ENCODE data around the gene PRSS36. TPM values are rescaled to one million over a fixed set of nuclear protein-coding genes. Genes with fewer than 3 reads are reported as not detected.
A peak's percentile ranks its signal among the peaks of the same experiment; 100 is the strongest.
"Not testable (repeated sequence)": the region's sequence is repeated elsewhere in the genome, so short reads cannot be mapped to it uniquely, and the experiment has no call there.

Gene PRSS36
- under 1 TPM; 0.19 TPM for total RNA-seq

- H3K4me3 Mint-ChIP-seq: no peak within 1 kb of the TSS
- DNase-seq: no peak
- H3K27me3 Mint-ChIP-seq (ENCODE audit: low read depth): no peaks in the 10 kb centered on the region
- H3K4me1 Mint-ChIP-seq (ENCODE audit: low read depth): no peaks in the 10 kb centered on the region
- ATAC-seq (replicated peaks in 1 of 2): no peak
- no peak within 1 kb of the TSS for H3K27ac Mint-ChIP-seq
- no peaks in the 10 kb centered on the region for H3K9me3 Mint-ChIP-seq
- H3K36me3 Mint-ChIP-seq (ENCODE audit: insufficient read depth in 2 of 2): no peaks in the 10 kb centered on the region
Measured at GRCh38 chr16:31149894-31150890, at the start of gene PRSS36. PRSS36 (minus strand) TSS chr16:31150066; CDS start chr16:31150035, 31 bp downstream.

- DNase-seq: no peak
- Mint-ChIP-seq H3K36me3 (ENCODE audit: insufficient read depth in 2 of 2) (peaks cover 9 to 33% of the 10 kb centered on the region in 2 donors), H3K27ac (peak overlapping the region; percentile 72), H3K4me3 (peak overlapping the region; percentile 1 to 6), H3K4me1 (ENCODE audit: low read depth) (peaks cover 82% of the 10 kb centered on the region), H3K9me3 (no peaks in the 10 kb centered on the region), H3K27me3 (ENCODE audit: low read depth) (no peaks in the 10 kb centered on the region)
- ATAC-seq (replicated peaks in 1 of 2): no peak
Measured at GRCh38 chr16:31199430-31200041, 49.7 kb upstream of the PRSS36 start.

- Mint-ChIP-seq H3K36me3 (ENCODE audit: insufficient read depth in 2 of 2) (peaks cover 13 to 41% of the 10 kb centered on the region in 2 donors), H3K27ac (peak overlapping the region; percentile 80), H3K4me1 (ENCODE audit: low read depth) (peaks cover 87% of the 10 kb centered on the region), H3K9me3 (no peaks in the 10 kb centered on the region), H3K27me3 (ENCODE audit: low read depth) (no peaks in the 10 kb centered on the region), H3K4me3 (no peak overlapping the region)
- ATAC-seq (replicated peaks in 1 of 2) (no peak), DNase-seq (peak in 1 of 2 donors; percentile 35)
Measured at GRCh38 chr16:31198207-31198882, 48.5 kb upstream of the PRSS36 start.

GRCh38 chr16:31196324-31197088 is 46.6 kb upstream of the PRSS36 start:
- peak in 1 of 2 donors; percentile 41 for DNase-seq
- Mint-ChIP-seq H3K27me3 (ENCODE audit: low read depth) (no peaks in the 10 kb centered on the region), H3K4me3 (no peak overlapping the region), H3K36me3 (ENCODE audit: insufficient read depth in 2 of 2) (peaks cover 18 to 58% of the 10 kb centered on the region in 2 donors), H3K4me1 (ENCODE audit: low read depth) (peaks cover 90% of the 10 kb centered on the region), H3K9me3 (no peaks in the 10 kb centered on the region), H3K27ac (peak overlapping the region; percentile 78)
- peak in 1 of 2 donors; percentile 3 for ATAC-seq (replicated peaks in 1 of 2)

GRCh38 chr16:31195861-31196260 is 46.0 kb upstream of the PRSS36 start:
- Mint-ChIP-seq H3K27ac (peak overlapping the region; percentile 78), H3K4me1 (ENCODE audit: low read depth) (peaks cover 90% of the 10 kb centered on the region), H3K36me3 (ENCODE audit: insufficient read depth in 2 of 2) (peaks cover 23 to 65% of the 10 kb centered on the region in 2 donors)
- DNase-seq; H3K27me3 Mint-ChIP-seq (ENCODE audit: low read depth); H3K4me3 Mint-ChIP-seq; ATAC-seq (replicated peaks in 1 of 2); H3K9me3 Mint-ChIP-seq: not testable (repeated sequence)

- Mint-ChIP-seq H3K4me1 (ENCODE audit: low read depth) (peaks cover 88% of the 10 kb centered on the region), H3K36me3 (ENCODE audit: insufficient read depth in 2 of 2) (peaks cover 31 to 74% of the 10 kb centered on the region in 2 donors), H3K9me3 (no peaks in the 10 kb centered on the region), H3K27ac (peak overlapping the region; percentile 2), H3K4me3 (no peak overlapping the region), H3K27me3 (ENCODE audit: low read depth) (no peaks in the 10 kb centered on the region)
- DNase-seq (peak in 1 of 2 donors; percentile 36), ATAC-seq (replicated peaks in 1 of 2) (peak; percentile 5 to 18)
Measured at GRCh38 chr16:31194898-31195297, 45.0 kb upstream of the PRSS36 start.

- H3K4me3 Mint-ChIP-seq: no peak overlapping the region
- H3K36me3 Mint-ChIP-seq (ENCODE audit: insufficient read depth in 2 of 2): peaks cover 30 to 75% of the 10 kb centered on the region in 2 donors
- DNase-seq (no peak), ATAC-seq (replicated peaks in 1 of 2) (peak in 1 of 2 donors; percentile 0)
- no peaks in the 10 kb centered on the region for H3K9me3 Mint-ChIP-seq
- H3K4me1 Mint-ChIP-seq (ENCODE audit: low read depth): peaks cover 89% of the 10 kb centered on the region
- H3K27me3 Mint-ChIP-seq (ENCODE audit: low read depth): no peaks in the 10 kb centered on the region
- H3K27ac Mint-ChIP-seq: peak overlapping the region; percentile 8
Measured at GRCh38 chr16:31193874-31194273, 44.0 kb upstream of the PRSS36 start.

- ATAC-seq (replicated peaks in 1 of 2): peak in 1 of 2 donors; percentile 0
- no peak overlapping the region for H3K27ac Mint-ChIP-seq
- peaks cover 30 to 80% of the 10 kb centered on the region in 2 donors for H3K36me3 Mint-ChIP-seq (ENCODE audit: insufficient read depth in 2 of 2)
- no peaks in the 10 kb centered on the region for H3K9me3 Mint-ChIP-seq
- H3K4me3 Mint-ChIP-seq: no peak overlapping the region
- no peak for DNase-seq
- peaks cover 89% of the 10 kb centered on the region for H3K4me1 Mint-ChIP-seq (ENCODE audit: low read depth)
- H3K27me3 Mint-ChIP-seq (ENCODE audit: low read depth): no peaks in the 10 kb centered on the region
Measured at GRCh38 chr16:31192856-31193642, 43.2 kb upstream of the PRSS36 start.

- peaks cover 90% of the 10 kb centered on the region for H3K4me1 Mint-ChIP-seq (ENCODE audit: low read depth)
- no peaks in the 10 kb centered on the region for H3K9me3 Mint-ChIP-seq
- H3K27ac Mint-ChIP-seq: peak overlapping the region; percentile 89
- DNase-seq: no peak
- peaks cover 36 to 92% of the 10 kb centered on the region in 2 donors for H3K36me3 Mint-ChIP-seq (ENCODE audit: insufficient read depth in 2 of 2)
- H3K4me3 Mint-ChIP-seq: no peak overlapping the region
- no peaks in the 10 kb centered on the region for H3K27me3 Mint-ChIP-seq (ENCODE audit: low read depth)
- peak in 1 of 2 donors; percentile 4 for ATAC-seq (replicated peaks in 1 of 2)
Measured at GRCh38 chr16:31191697-31192428, 42.0 kb upstream of the PRSS36 start.

- Mint-ChIP-seq H3K36me3 (ENCODE audit: insufficient read depth in 2 of 2) (peaks cover 39 to 94% of the 10 kb centered on the region in 2 donors), H3K27ac (peak overlapping the region; percentile 89), H3K4me1 (ENCODE audit: low read depth) (peaks cover 92% of the 10 kb centered on the region), H3K27me3 (ENCODE audit: low read depth) (no peaks in the 10 kb centered on the region), H3K9me3 (no peaks in the 10 kb centered on the region), H3K4me3 (no peak overlapping the region)
- no peak for ATAC-seq (replicated peaks in 1 of 2)
- DNase-seq: no peak
Measured at GRCh38 chr16:31190818-31191444, 41.1 kb upstream of the PRSS36 start.

- peak overlapping the region; percentile 89 for H3K27ac Mint-ChIP-seq
- H3K4me3 Mint-ChIP-seq: peak overlapping the region in 1 of 2 donors; percentile 7
Measured at GRCh38 chr16:31190061-31190460, 40.2 kb upstream of the PRSS36 start.

More at GRCh38 chr16:31190061-31190460, 40.2 kb upstream of the PRSS36 start:
- no peak for DNase-seq
- Mint-ChIP-seq H3K36me3 (ENCODE audit: insufficient read depth in 2 of 2) (peaks cover 46 to 94% of the 10 kb centered on the region in 2 donors), H3K4me1 (ENCODE audit: low read depth) (peaks cover 94% of the 10 kb centered on the region), H3K9me3 (no peaks in the 10 kb centered on the region), H3K27me3 (ENCODE audit: low read depth) (no peaks in the 10 kb centered on the region)
- peak in 1 of 2 donors; percentile 8 for ATAC-seq (replicated peaks in 1 of 2)

Data from activated T-cell treated with anti-CD3 and anti-CD28 coated beads, Interleukin-2, amount 50 U/mL, for 72 hours (primary cell).